Measurements from ENCODE around the gene ACTMAP. TPM values are rescaled to one million over a fixed set of nuclear protein-coding genes. Genes with fewer than 3 reads are reported as not detected.

The ACTMAP gene
- total and polyA plus RNA-seq, 9 of the 15 experiments (the other 6 are each of a cell fraction or from before 2014, with no cell fraction given), result 1.7 to 16.6 (median 4.9) TPM

GRCh38 chr19:40776932-40777644 is 26.8 kb upstream of the ACTMAP start (continued):
- TF ChIP-seq PRDM10 (IDR thresholded peaks at IDR 0.05; ENCODE audit: partially characterized antibody), result peak; percentile 11
- no peak for TF ChIP-seq TRIM25 (IDR thresholded peaks at IDR 0.05; ENCODE audit: borderline replicate concordance)
- TF ChIP-seq MTA3 (IDR thresholded peaks at IDR 0.05; ENCODE audit: borderline replicate concordance), result 0 out of 2 replicates have a peak, but pooled peaks have one; percentile 24
- no peak for TF ChIP-seq ZBTB5 (IDR thresholded peaks at IDR 0.05)
- TF ChIP-seq CHD1 (IDR thresholded peaks at IDR 0.05; ENCODE audit: low read length), result peak; percentile 41
- TF ChIP-seq ZNF639 (CRISPR knock-in tag; conservative IDR thresholded peaks at IDR 0.05 in 1 of 2, IDR thresholded peaks at IDR 0.05 in 1 of 2), result no peak
- peak in 1 of 2 experiments; percentile 68; a peak in 1 of 3 replicates for TF ChIP-seq CBX3 (IDR thresholded peaks at IDR 0.05; ENCODE audit: borderline replicate concordance in 1 of 2, low read length in 2 of 2)
- no peak for TF ChIP-seq NR2F6 (CRISPR knock-in tag; IDR thresholded peaks at IDR 0.05)
- no peak for TF ChIP-seq KLF10 (CRISPR knock-in tag; IDR thresholded peaks at IDR 0.05)
- TF ChIP-seq TARDBP (IDR thresholded peaks at IDR 0.05), result no peak
- no peak for TF ChIP-seq POLR2AphosphoS2 (IDR thresholded peaks at IDR 0.05; ENCODE audit: low read length)
- no peak for TF ChIP-seq ETV1 (tag; conservative IDR thresholded peaks at IDR 0.05; ENCODE audit: low read depth)
- peak; percentile 97 for TF ChIP-seq RFX5 (IDR thresholded peaks at IDR 0.05; ENCODE audit: low read depth, low read length)
- TF ChIP-seq HNRNPUL1 (IDR thresholded peaks at IDR 0.05; ENCODE audit: low read length), result no peak
- TF ChIP-seq ARHGAP35 (IDR thresholded peaks at IDR 0.05; ENCODE audit: partially characterized antibody), result no peak
- TF ChIP-seq TFAM (CRISPR knock-in tag; conservative IDR thresholded peaks at IDR 0.05), result no peak
- TF ChIP-seq MXI1 (IDR thresholded peaks at IDR 0.05; ENCODE audit: low read depth, low read length), result no peak
- no peak for TF ChIP-seq ZNF408 (CRISPR knock-in tag; IDR thresholded peaks at IDR 0.05; ENCODE audit: low read depth)
- no peak for TF ChIP-seq PTTG1 (tag; IDR thresholded peaks at IDR 0.05; ENCODE audit: low read depth)
- no peak for TF ChIP-seq ZNF75A (CRISPR knock-in tag; IDR thresholded peaks at IDR 0.05)

Data from K562 (cell line).